Thyroid gland (tissue), 4 donors: ENCODE measurements around the gene CCDC51. TPM values are rescaled to one million over a fixed set of nuclear protein-coding genes. Genes with fewer than 3 reads are reported as not detected.

Experiments
- DNase-seq, 2 donors: peaks; one replicate each; pipeline ENCODE4 v3.0.0-alpha.2; 2019
- H3K27ac ChIP-seq, 3 donors: fragments of 200-600 bp; sonication (generic); 1 replicate in 2 of 3; 2 replicates in 1 of 3; pipeline ENCODE4 v1.5.1; 2016 to 2019; ENCODE audit warnings: mild to moderate bottlenecking in 1 of 3, moderate library complexity in 1 of 3
- H3K27me3 ChIP-seq: fragments of 200-600 bp; sonication (generic); one replicate; pipeline ENCODE4 v1.5.1; 2019
- H3K36me3 ChIP-seq, 2 donors: fragments of 200-600 bp; sonication (generic); one replicate each; pipeline ENCODE4 v1.5.1; 2016 to 2019
- H3K4me1 ChIP-seq, 2 donors: fragments of 200-600 bp; sonication (generic); one replicate each; pipeline ENCODE4 v1.5.1; 2017 to 2019
- H3K4me3 ChIP-seq, 3 donors: fragments of 200-600 bp; sonication (generic); replicated peaks in 1 of 3; 1 replicate in 2 of 3; 2 replicates in 1 of 3; pipeline ENCODE4 v1.5.1; 2016; ENCODE audit warnings: mild to moderate bottlenecking in 1 of 3
- H3K9me3 ChIP-seq: fragments of 200-600 bp; sonication (generic); one replicate; pipeline ENCODE4 v1.5.1; 2017
- POLR2A ChIP-seq, 2 donors: fragments of 450-650 bp; IDR thresholded peaks; one replicate each; pipeline ENCODE4 v1.6.1; 2017; ENCODE audit warnings: antibody characterized with exemption in 2 of 2, mild to moderate bottlenecking in 2 of 2, moderate library complexity in 1 of 2
- WGBS, 2 donors: methylation state at CpG; one replicate each; pipeline ENCODE4 v1.1.5; 2017; 5-methylcytosine and 5-hydroxymethylcytosine counted together
- intact Hi-C: fragments of 100-400 bp; cut with DNase I; formaldehyde crosslinking; loops from one replicate; pipeline ENCODE4 v1.15.1; 2023
- total RNA-seq, 4 donors: library from RNA; depleted of rRNA; stranded (reverse); fragments of >200 nt; gene quantifications; one replicate each; pipeline ENCODE4 v1.2.3, GENCODE V29; 2016
- TF ChIP-seq, protein P1 (sequence below), 6 experiments: fragments of 200-600 bp in 3 of 6; fragments of 450-650 bp in 3 of 6; sonication (generic) in 3 of 6; IDR thresholded peaks; one replicate each; pipeline ENCODE4 v1.5.1; 2016 to 2019; ENCODE audit warnings: antibody characterized with exemption in 6 of 6, mild to moderate bottlenecking in 2 of 6, inconsistent platforms in 1 of 6, moderate library complexity in 1 of 6

CCDC51 gene
- total RNA-seq, 4 donors from 2014 or later = 8.6 to 17.0 (median 15.0) TPM

DNA sequence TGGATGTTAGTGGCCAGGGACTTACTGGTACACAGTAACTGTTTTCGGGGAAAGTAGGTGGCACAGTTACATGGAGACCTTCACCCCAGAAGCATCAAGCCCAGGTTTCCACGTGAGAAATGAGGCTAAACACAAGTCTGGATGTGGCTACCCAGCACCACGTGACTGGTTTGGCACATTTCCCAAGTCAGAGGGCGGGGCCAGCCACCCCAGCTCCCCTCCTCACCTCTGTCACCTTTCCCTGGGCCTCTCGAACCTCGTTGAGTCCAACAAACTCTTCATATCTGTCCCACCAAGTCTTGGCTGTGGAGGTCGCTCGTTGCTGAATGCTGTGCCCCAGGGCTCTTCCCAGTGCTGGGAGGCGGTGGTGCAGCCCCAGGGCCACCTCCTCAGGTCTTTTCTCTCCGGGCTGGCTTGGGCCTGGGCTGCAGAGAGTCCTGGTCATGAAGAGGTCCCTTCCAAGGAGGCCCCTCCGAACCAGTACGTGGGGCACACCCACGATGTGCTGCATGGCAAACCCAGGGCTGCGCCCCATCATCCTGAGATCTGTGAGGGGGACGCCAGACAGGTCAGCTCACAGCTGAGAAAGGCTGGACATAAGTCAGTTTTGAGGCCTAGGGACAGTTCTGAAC is 5.2 kb downstream of the CCDC51 start:
- WGBS, 2 donors = 58 to 73% methylated on average over 12 to 13 of the region's 15 CpGs
- intact Hi-C loops = loop anchor here (5.0 to 10.0 kb wide), 2 partner anchors 160 to 242 kb away; no protein-coding TSS in a partner anchor
- Histone ChIP-seq H3K4me1 (peaks cover 46 to 70% of the 10 kb centered on the region in 2 donors), H3K27ac (peak overlapping the region; percentile 95 to 96 (median 96)), H3K9me3 (no peaks in the 10 kb centered on the region), H3K27me3 (no peaks in the 10 kb centered on the region), H3K36me3 (no peaks in the 10 kb centered on the region), H3K4me3 (no peak overlapping the region)
- TF ChIP-seq POLR2A (IDR thresholded peaks at IDR 0.05) = no peak
- TF ChIP-seq, protein P1, sequence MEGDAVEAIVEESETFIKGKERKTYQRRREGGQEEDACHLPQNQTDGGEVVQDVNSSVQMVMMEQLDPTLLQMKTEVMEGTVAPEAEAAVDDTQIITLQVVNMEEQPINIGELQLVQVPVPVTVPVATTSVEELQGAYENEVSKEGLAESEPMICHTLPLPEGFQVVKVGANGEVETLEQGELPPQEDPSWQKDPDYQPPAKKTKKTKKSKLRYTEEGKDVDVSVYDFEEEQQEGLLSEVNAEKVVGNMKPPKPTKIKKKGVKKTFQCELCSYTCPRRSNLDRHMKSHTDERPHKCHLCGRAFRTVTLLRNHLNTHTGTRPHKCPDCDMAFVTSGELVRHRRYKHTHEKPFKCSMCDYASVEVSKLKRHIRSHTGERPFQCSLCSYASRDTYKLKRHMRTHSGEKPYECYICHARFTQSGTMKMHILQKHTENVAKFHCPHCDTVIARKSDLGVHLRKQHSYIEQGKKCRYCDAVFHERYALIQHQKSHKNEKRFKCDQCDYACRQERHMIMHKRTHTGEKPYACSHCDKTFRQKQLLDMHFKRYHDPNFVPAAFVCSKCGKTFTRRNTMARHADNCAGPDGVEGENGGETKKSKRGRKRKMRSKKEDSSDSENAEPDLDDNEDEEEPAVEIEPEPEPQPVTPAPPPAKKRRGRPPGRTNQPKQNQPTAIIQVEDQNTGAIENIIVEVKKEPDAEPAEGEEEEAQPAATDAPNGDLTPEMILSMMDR (IDR thresholded peaks at IDR 0.05) = no peak
- peak in 1 of 2 donors; percentile 39 for DNase-seq

DNA sequence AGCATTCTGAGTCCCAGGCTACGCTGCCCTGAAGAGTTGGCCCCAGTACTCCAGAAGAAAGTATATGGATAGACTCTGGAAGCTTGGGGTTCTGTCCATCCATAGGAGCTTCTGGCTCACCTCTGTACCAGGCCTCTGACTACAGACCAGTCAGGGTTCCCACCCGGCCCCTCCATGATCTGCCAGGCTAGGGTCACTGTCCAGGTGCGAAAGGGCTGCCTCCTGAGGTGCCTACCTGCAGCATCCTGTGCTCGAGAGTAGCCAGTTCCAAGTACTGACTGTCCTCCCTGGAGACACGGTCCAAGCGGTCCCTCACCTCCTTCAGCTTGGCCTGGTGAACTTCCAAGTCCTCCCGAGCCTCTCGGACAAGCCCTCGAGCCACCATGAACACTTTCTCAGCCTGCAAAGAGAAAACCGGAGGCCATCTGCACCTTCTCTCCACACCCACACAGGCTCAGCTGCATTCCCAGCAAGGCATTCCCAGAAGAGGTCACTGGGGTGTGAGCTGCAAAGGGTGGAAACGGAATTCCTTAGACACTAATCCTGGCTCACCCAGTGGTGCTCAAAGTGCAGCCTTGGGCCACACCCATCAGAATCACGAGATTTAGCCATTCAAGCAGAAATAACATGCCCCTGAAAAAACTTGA is 6.3 kb downstream of the CCDC51 start:
- TF ChIP-seq POLR2A (IDR thresholded peaks at IDR 0.05) = peak in 1 of 2 donors; percentile 68
- TF ChIP-seq, protein P1 (IDR thresholded peaks at IDR 0.05) = no peak
- H3K4me3 ChIP-seq = no peak overlapping the region
- peak overlapping the region; percentile 95 to 96 (median 96) for H3K27ac ChIP-seq
- 50 to 54% methylated on average over 11 of the region's 12 CpGs for WGBS, 2 donors
- peak; percentile 82 to 85 for DNase-seq
- H3K9me3 ChIP-seq = no peaks in the 10 kb centered on the region
- peaks cover 46 to 64% of the 10 kb centered on the region in 2 donors for H3K4me1 ChIP-seq
- intact Hi-C loops = loop anchor here (10.0 kb wide), 1 partner anchor 159 kb away; no protein-coding TSS in a partner anchor
- no peaks in the 10 kb centered on the region for H3K36me3 ChIP-seq
- H3K27me3 ChIP-seq = no peaks in the 10 kb centered on the region

DNA sequence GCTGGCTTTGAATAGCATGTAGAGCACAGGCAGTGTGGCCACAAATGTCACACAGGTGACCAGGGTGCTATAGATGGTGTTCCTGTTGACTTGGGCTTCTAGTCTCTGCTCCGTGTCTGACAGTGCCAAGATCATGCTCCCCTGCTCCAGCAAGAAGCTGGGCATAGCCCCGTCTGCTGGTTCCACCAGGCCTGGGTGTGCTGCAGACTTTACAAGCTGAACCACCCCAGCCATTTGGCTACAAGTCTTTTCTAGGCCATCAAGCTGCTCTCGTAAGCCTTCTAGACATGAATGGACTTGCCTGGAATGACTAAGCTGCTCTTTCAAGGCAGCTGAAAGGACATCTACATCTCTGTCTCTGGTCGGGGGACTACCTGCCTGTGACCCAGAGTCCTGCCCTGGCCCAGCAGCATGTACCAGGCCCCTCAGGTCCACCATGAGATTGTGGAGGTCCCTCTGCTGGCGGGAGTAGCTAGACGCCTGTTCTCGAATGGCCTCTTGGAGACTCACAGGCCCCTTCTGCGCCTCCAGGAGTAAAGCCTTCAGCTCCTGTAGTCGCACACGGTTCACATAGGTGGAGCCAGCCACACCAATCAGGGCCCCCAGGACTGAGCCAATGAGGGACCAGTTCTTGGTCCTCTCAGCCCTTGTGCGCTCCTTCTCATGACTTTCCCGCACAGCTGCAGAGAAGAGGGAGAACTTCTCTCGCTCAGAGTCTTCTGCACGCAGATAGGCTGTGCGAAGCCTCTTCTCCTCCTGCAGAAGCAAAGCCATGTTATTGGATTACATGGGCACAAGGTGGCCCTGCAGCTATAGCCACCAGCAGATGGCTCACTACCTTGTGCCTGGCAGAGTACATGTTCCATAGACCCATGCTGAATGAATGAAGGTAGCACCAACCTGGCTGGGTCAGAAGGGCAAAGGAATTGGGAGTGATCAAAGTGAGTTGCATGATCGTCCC is 7.2 kb downstream of the CCDC51 start:
- intact Hi-C loops = loop anchor here (10.0 kb wide), 1 partner anchor 158 kb away; no protein-coding TSS in a partner anchor

DNA sequence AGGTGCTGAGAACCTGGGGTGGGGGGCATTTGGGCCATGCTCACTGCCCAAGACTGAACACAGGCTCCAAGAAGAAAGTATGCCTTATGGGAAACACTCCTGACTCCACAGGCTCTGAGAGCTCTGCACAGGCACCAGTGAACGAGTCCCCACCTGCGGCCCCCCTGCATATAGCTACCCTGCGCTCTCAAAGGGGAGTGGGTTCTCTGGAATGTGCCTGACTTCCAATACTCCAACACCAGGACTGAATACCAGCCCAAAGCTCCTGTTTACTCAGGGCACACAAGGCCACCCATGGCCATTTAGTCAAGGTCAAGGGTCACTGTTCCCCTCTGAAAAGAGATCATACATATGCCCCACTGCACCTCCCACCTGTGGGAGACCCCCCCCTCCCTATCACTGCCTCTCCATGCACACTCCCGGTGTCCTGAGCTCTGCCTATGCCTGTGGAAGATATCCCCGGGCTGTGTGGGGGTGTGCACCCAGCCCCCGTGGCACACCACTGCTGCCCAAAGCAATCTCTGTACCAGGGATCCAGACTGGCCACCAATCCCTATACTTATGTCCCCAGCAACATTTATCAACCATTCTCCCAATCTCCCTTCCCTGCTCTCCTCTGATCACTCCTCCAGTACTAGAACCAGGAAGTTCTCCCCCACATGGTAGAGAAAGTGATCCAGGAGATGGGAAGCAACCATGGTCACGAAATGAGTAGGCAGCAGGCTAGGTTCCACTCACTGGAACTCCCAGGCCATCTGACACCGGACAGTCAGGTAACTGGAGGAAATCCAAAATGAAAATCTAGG is 8.5 kb downstream of the CCDC51 start:
- DNase-seq = no peak
- peaks cover 63 to 84% of the 10 kb centered on the region in 2 donors for H3K4me1 ChIP-seq
- H3K27me3 ChIP-seq = no peaks in the 10 kb centered on the region
- intact Hi-C loops = loop anchor here (10.0 kb wide), 1 partner anchor 157 kb away; no protein-coding TSS in a partner anchor
- no peaks in the 10 kb centered on the region for H3K36me3 ChIP-seq
- TF ChIP-seq, protein P1 (IDR thresholded peaks at IDR 0.05) = no peak
- no peak for TF ChIP-seq POLR2A (IDR thresholded peaks at IDR 0.05)
- H3K9me3 ChIP-seq = no peaks in the 10 kb centered on the region
- peak overlapping the region; percentile 94 to 96 (median 95) for H3K27ac ChIP-seq
- 85 to 91% methylated on average over 8 of the region's 8 CpGs for WGBS, 2 donors
- no peak overlapping the region for H3K4me3 ChIP-seq

More for the DNA sequence above, 7.2 kb downstream of the CCDC51 start:
- peaks cover 55 to 72% of the 10 kb centered on the region in 2 donors for H3K4me1 ChIP-seq
- no peaks in the 10 kb centered on the region for H3K36me3 ChIP-seq
- no peak for TF ChIP-seq POLR2A (IDR thresholded peaks at IDR 0.05)
- TF ChIP-seq, protein P1 (IDR thresholded peaks at IDR 0.05) = no peak
- no peak overlapping the region for H3K4me3 ChIP-seq
- WGBS, 2 donors = 81 to 86% methylated on average over 14 to 16 of the region's 16 CpGs
- no peaks in the 10 kb centered on the region for H3K27me3 ChIP-seq
- no peaks in the 10 kb centered on the region for H3K9me3 ChIP-seq
- H3K27ac ChIP-seq = peak overlapping the region; percentile 95 to 96 (median 96)
- no peak for DNase-seq
